ENCODE data around the gene MPPED1.

The MPPED1 gene

GRCh38 chr22:43541462-43542407 lies 129.9 kb downstream of the MPPED1 start:
- TF ChIP-seq CTCF (conservative IDR thresholded peaks at IDR 0.05; ENCODE audit: low read length), result no peak
- TF ChIP-seq EZH2phosphoT487 (IDR thresholded peaks at IDR 0.05; ENCODE audit: borderline replicate concordance), result no peak
- Histone ChIP-seq H3F3A (ENCODE audit: low read depth) (no peaks in the 10 kb centered on the region), H3K79me2 (ENCODE audit: insufficient read depth, low read length) (no peaks in the 10 kb centered on the region)

GRCh38 chr22:43542681-43543521 lies 131.1 kb downstream of the MPPED1 start:
- Histone ChIP-seq H3K27me3 (ENCODE audit: insufficient read depth, low read length, poor library complexity, severe bottlenecking) (no peaks in the 10 kb centered on the region), H2AFZ (ENCODE audit: low read length) (no peak overlapping the region), H3K4me2 (ENCODE audit: low read depth, low read length, poor library complexity, severe bottlenecking) (no peak overlapping the region), H3K4me3 (ENCODE audit: low read length, poor library complexity, severe bottlenecking) (no peak overlapping the region), H3K79me2 (ENCODE audit: insufficient read depth, low read length) (no peaks in the 10 kb centered on the region), H3K9me2 (replicated peaks; ENCODE audit: low read depth, low read length) (no peaks in the 10 kb centered on the region), H4K20me1 (ENCODE audit: insufficient read depth, low read length, poor library complexity, severe bottlenecking) (no peaks in the 10 kb centered on the region), H3K9me3 (ENCODE audit: insufficient read depth, low read depth, low read length) (no peaks in the 10 kb centered on the region), H3K36me3 (ENCODE audit: insufficient read depth, low read length) (no peaks in the 10 kb centered on the region), H3F3A (ENCODE audit: low read depth) (no peaks in the 10 kb centered on the region), H3K9ac (ENCODE audit: low read depth, low read length, poor library complexity, severe bottlenecking) (no peak overlapping the region), H3K4me1 (ENCODE audit: insufficient read depth, low read length, poor library complexity, severe bottlenecking) (no peaks in the 10 kb centered on the region)
- TF ChIP-seq EZH2phosphoT487 (IDR thresholded peaks at IDR 0.05; ENCODE audit: borderline replicate concordance), result no peak
- TF ChIP-seq CTCF (conservative IDR thresholded peaks at IDR 0.05; ENCODE audit: low read length), result no peak

More at GRCh38 chr22:43541462-43542407, 129.9 kb downstream of the MPPED1 start:
- Histone ChIP-seq H3K4me1 (ENCODE audit: insufficient read depth, low read length, poor library complexity, severe bottlenecking) (peaks cover 2% of the 10 kb centered on the region), H4K20me1 (ENCODE audit: insufficient read depth, low read length, poor library complexity, severe bottlenecking) (no peaks in the 10 kb centered on the region), H3K9me2 (replicated peaks; ENCODE audit: low read depth, low read length) (no peaks in the 10 kb centered on the region), H3K9ac (ENCODE audit: low read depth, low read length, poor library complexity, severe bottlenecking) (no peak overlapping the region), H3K36me3 (ENCODE audit: insufficient read depth, low read length) (no peaks in the 10 kb centered on the region), H3K4me2 (ENCODE audit: low read depth, low read length, poor library complexity, severe bottlenecking) (no peak overlapping the region), H2AFZ (ENCODE audit: low read length) (no peak overlapping the region), H3K27me3 (ENCODE audit: insufficient read depth, low read length, poor library complexity, severe bottlenecking) (no peaks in the 10 kb centered on the region), H3K4me3 (ENCODE audit: low read length, poor library complexity, severe bottlenecking) (no peak overlapping the region), H3K9me3 (ENCODE audit: insufficient read depth, low read depth, low read length) (no peaks in the 10 kb centered on the region)

- Histone ChIP-seq H4K20me1 (ENCODE audit: insufficient read depth, low read length, poor library complexity, severe bottlenecking) (no peaks in the 10 kb centered on the region), H3K36me3 (ENCODE audit: insufficient read depth, low read length) (no peaks in the 10 kb centered on the region), H3K27me3 (ENCODE audit: insufficient read depth, low read length, poor library complexity, severe bottlenecking) (no peaks in the 10 kb centered on the region), H3K9me2 (replicated peaks; ENCODE audit: low read depth, low read length) (no peaks in the 10 kb centered on the region), H2AFZ (ENCODE audit: low read length) (no peak overlapping the region), H3K4me2 (ENCODE audit: low read depth, low read length, poor library complexity, severe bottlenecking) (no peak overlapping the region), H3K9ac (ENCODE audit: low read depth, low read length, poor library complexity, severe bottlenecking) (no peak overlapping the region), H3F3A (ENCODE audit: low read depth) (no peaks in the 10 kb centered on the region), H3K79me2 (ENCODE audit: insufficient read depth, low read length) (no peaks in the 10 kb centered on the region), H3K4me1 (ENCODE audit: insufficient read depth, low read length, poor library complexity, severe bottlenecking) (no peaks in the 10 kb centered on the region), H3K4me3 (ENCODE audit: low read length, poor library complexity, severe bottlenecking) (no peak overlapping the region), H3K9me3 (ENCODE audit: insufficient read depth, low read depth, low read length) (no peaks in the 10 kb centered on the region)
- TF ChIP-seq EZH2phosphoT487 (IDR thresholded peaks at IDR 0.05; ENCODE audit: borderline replicate concordance), result no peak
- TF ChIP-seq CTCF (conservative IDR thresholded peaks at IDR 0.05; ENCODE audit: low read length), result no peak
Measured at GRCh38 chr22:43543522-43544288, 131.9 kb downstream of the MPPED1 start.

All from Loucy (cell line).